ENCODE data around the gene SLC41A2. TPM values are rescaled to one million over a fixed set of nuclear protein-coding genes. Genes with fewer than 3 reads are reported as not detected.
A peak's percentile ranks its signal among the peaks of the same experiment; 100 is the strongest.

SLC41A2 gene
- total RNA-seq, 3 donors from 2014 or later, result 63.2 to 106 (median 69.8) TPM

DNA sequence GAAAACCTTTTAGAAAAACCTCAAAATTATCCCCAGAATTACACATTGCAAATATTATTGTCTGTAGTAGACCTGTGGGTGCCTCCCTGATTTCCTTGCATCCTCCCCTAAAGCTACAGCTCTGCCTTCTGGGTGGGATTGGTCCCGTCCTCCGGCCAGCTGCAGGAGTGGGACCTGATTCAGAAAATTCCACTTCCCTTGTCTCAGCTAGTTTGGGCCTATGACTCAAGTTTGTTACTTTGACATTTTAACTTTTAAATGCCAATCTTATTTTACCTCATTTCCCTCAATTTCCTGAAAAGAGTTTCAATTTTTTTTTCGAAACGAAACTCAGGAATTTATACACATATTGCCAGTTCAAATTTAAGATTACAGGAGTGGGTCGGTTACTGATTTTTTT, 13.2 kb upstream of the SLC41A2 start:
- TF ChIP-seq, protein P1, sequence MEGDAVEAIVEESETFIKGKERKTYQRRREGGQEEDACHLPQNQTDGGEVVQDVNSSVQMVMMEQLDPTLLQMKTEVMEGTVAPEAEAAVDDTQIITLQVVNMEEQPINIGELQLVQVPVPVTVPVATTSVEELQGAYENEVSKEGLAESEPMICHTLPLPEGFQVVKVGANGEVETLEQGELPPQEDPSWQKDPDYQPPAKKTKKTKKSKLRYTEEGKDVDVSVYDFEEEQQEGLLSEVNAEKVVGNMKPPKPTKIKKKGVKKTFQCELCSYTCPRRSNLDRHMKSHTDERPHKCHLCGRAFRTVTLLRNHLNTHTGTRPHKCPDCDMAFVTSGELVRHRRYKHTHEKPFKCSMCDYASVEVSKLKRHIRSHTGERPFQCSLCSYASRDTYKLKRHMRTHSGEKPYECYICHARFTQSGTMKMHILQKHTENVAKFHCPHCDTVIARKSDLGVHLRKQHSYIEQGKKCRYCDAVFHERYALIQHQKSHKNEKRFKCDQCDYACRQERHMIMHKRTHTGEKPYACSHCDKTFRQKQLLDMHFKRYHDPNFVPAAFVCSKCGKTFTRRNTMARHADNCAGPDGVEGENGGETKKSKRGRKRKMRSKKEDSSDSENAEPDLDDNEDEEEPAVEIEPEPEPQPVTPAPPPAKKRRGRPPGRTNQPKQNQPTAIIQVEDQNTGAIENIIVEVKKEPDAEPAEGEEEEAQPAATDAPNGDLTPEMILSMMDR (IDR thresholded peaks at IDR 0.05), result no peak
- no peak for DNase-seq
- no peak overlapping the region for H3K4me3 ChIP-seq
- H3K36me3 ChIP-seq (ENCODE audit: low read depth), result no peaks in the 10 kb centered on the region
- intact Hi-C loops (cut with DNase I, micrococcal nuclease), result no loop called here
- no peak for ATAC-seq
- H3K9me3 ChIP-seq, result no peaks in the 10 kb centered on the region
- no peaks in the 10 kb centered on the region for H3K4me1 ChIP-seq (ENCODE audit: low read depth)

DNA sequence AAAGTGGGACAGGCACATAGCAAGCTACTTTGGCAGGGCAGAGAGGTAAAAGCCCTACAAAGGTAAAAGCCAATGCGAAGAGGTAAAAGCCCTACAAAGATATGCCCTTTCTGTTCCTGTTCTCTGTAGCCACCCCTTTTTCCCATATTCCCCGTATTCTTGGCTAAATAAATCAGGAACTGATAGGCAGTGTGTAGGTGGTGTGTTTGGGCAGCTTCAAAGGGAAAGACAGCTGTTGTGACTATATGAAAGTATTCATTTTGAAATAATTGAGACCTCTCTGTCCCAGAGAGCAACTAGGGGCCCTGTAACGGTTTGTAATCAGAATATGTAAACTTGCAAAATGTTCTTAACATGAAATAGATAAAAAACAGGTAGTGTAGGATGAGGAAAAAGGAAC, 11.3 kb upstream of the SLC41A2 start:
- Histone ChIP-seq H3K36me3 (ENCODE audit: low read depth) (no peaks in the 10 kb centered on the region), H3K9me3 (no peaks in the 10 kb centered on the region), H3K4me3 (no peak overlapping the region), H3K4me1 (ENCODE audit: low read depth) (no peaks in the 10 kb centered on the region)
- ATAC-seq (no peak), DNase-seq (no peak)
- TF ChIP-seq, protein P1 (IDR thresholded peaks at IDR 0.05), result no peak
- intact Hi-C loops (cut with DNase I, micrococcal nuclease), result no loop called here

DNA sequence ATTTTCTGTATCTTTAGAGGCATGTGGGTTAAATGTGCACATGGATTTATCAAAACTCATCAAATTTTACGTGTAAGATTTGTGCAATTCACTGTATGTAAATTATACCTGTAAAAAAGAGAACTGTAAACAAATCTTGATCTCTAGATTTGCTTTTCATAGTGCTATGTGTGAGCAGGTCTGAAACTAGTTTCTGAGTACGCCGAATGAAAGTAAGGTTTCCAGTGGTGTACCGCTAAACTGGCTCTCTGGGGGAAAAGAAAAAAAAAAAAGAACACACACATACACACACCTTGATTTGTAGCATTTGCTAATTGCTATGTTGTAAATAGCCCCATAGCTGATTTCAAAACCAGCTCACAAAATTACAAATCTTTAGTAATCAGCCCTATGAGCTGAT, 8.6 kb upstream of the SLC41A2 start:
- Histone ChIP-seq H3K9me3 (no peaks in the 10 kb centered on the region), H3K36me3 (ENCODE audit: low read depth) (no peaks in the 10 kb centered on the region), H3K4me1 (ENCODE audit: low read depth) (no peaks in the 10 kb centered on the region), H3K4me3 (no peak overlapping the region)
- peak; percentile 12 for ATAC-seq
- DNase-seq, result no peak
- TF ChIP-seq, protein P1 (IDR thresholded peaks at IDR 0.05), result no peak
- intact Hi-C loops (cut with DNase I, micrococcal nuclease), result no loop called here

DNA sequence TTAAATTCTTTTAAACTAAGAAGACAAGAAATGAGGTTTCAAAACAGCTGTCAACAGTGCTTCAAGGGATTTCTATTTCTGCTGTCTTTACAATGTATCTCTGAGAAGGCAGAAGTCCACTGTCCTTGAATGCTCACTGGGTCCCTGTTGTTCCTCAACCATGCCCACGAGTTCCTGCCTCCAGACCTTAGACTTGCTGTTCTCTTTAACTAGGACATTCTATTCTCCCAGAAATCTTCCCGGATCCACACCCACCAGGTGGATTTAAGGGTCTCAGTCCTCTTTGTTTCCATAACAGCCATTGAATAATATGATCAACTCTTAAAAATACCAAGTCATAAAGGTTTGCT, 6.7 kb upstream of the SLC41A2 start:
- TF ChIP-seq, protein P1 (IDR thresholded peaks at IDR 0.05), result no peak
- no peak for DNase-seq
- no peak for ATAC-seq

DNA sequence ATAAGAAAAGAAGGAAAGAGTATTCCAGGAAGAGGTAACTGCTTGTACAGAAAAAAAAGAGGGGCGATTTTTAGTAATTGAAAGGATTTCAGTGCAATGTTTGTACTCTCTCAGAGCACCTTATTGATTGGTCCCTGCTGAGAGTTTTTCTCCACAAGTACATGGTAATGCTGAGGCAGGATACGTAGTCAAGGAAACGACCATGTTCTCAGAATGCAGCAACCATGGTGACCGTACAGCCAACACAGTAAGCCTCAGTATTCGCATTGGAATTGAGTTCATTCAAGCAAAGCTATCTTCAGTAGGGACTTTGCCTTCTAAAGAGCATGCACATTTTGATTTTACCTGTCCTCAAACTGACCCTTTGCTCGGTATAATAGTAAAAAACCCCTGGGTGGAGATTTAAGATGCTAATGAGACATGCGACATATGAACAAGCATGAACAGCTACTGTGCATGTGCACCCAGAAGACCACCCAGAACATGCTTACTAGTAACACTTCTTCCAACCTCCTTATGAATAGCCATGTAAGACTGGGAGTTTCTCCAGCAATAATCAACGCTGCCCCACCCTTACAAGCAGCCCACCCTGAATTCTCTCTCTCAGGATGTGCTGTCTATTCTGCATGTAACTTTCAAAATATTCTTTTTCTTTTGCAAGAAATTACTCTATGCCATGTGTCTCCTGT, 6.2 kb upstream of the SLC41A2 start:
- Histone ChIP-seq H3K36me3 (ENCODE audit: low read depth) (no peaks in the 10 kb centered on the region), H3K9me3 (no peaks in the 10 kb centered on the region), H3K4me3 (no peak overlapping the region), H3K4me1 (ENCODE audit: low read depth) (peaks cover 6% of the 10 kb centered on the region)
- ATAC-seq (no peak), DNase-seq (no peak)
- intact Hi-C loops (cut with DNase I, micrococcal nuclease), result no loop called here
- TF ChIP-seq, protein P1 (IDR thresholded peaks at IDR 0.05), result no peak

More for the DNA sequence above, 6.7 kb upstream of the SLC41A2 start:
- Histone ChIP-seq H3K4me3 (no peak overlapping the region), H3K36me3 (ENCODE audit: low read depth) (no peaks in the 10 kb centered on the region), H3K4me1 (ENCODE audit: low read depth) (peaks cover under 1% of the 10 kb centered on the region), H3K9me3 (no peaks in the 10 kb centered on the region)
- intact Hi-C loops (cut with DNase I, micrococcal nuclease), result no loop called here

DNA sequence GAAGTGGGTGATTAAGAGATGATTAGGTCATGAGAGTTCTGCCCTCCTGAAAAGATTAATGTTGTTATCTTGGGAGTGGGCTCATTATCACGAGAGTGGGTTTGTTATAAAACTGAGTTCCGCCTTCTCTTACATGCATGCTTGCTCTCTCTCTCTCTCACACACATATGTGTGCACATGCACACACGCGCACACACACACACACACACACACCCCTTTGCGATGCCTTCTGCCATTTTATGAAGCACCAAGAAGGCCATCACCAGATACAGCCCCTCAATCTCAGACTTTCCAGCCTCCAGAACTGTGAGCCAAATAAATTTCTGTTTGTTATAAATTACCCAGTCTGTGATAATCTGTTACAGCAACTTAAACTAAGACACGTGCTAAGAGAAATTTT, 5.7 kb upstream of the SLC41A2 start:
- Histone ChIP-seq H3K9me3 (no peaks in the 10 kb centered on the region), H3K4me1 (ENCODE audit: low read depth) (peaks cover 12% of the 10 kb centered on the region), H3K4me3 (no peak overlapping the region), H3K36me3 (ENCODE audit: low read depth) (no peaks in the 10 kb centered on the region)
- intact Hi-C loops (cut with DNase I, micrococcal nuclease), result no loop called here
- ATAC-seq, result no peak
- TF ChIP-seq, protein P1 (IDR thresholded peaks at IDR 0.05), result no peak
- no peak for DNase-seq
